ENCODE results near the gene HLTF. TPM values are rescaled to one million over a fixed set of nuclear protein-coding genes. Genes with fewer than 3 reads are reported as not detected.

Gene HLTF
- total and polyA plus RNA-seq, 2 of the 13 experiments (the other 11 are each of a cell fraction or from before 2014, with no cell fraction given) = 12.0 to 22.9 TPM

GRCh38 chr3:149085828-149086231 is 503 bp downstream of the HLTF start (continued):
- TF ChIP-seq BATF2 (CRISPR knock-in tag; IDR thresholded peaks at IDR 0.05) (0 out of 2 replicates have a peak, but pooled peaks have one; percentile 4), ZSCAN30 (CRISPR knock-in tag; IDR thresholded peaks at IDR 0.05) (no peak), GABPA (IDR thresholded peaks at IDR 0.05; ENCODE audit: low read depth, low read length) (no peak), GABPA (CRISPR knock-in tag; IDR thresholded peaks at IDR 0.05; ENCODE audit: low read depth) (no peak), ONECUT2 (CRISPR knock-in tag; IDR thresholded peaks at IDR 0.05) (no peak), HDAC1 (CRISPR knock-in tag; IDR thresholded peaks at IDR 0.05) (no peak), HOXA7 (CRISPR knock-in tag; IDR thresholded peaks at IDR 0.05) (0 out of 2 replicates have a peak, but pooled peaks have one; percentile 67), MEF2D (CRISPR knock-in tag; IDR thresholded peaks at IDR 0.05) (no peak), ZNF703 (CRISPR knock-in tag; IDR thresholded peaks at IDR 0.05; ENCODE audit: borderline replicate concordance) (no peak), ZBED4 (CRISPR knock-in tag; IDR thresholded peaks at IDR 0.05; ENCODE audit: borderline replicate concordance) (peak; percentile 30; the same call in 1 of the 2 replicates), NFATC3 (CRISPR knock-in tag; IDR thresholded peaks at IDR 0.05) (peak; percentile 43; the same call in 1 of the 2 replicates), ZFP36 (IDR thresholded peaks at IDR 0.05; ENCODE audit: borderline replicate concordance, low read depth, low read length, partially characterized antibody) (no peak), ZNF280B (CRISPR knock-in tag; IDR thresholded peaks at IDR 0.05; ENCODE audit: borderline replicate concordance) (peak; percentile 2; the same call in 1 of the 2 replicates), RCOR2 (CRISPR knock-in tag; IDR thresholded peaks at IDR 0.05) (0 out of 2 replicates have a peak, but pooled peaks have one; percentile 4), PHF8 (CRISPR knock-in tag; IDR thresholded peaks at IDR 0.05) (no peak), HDAC2 (CRISPR knock-in tag; IDR thresholded peaks at IDR 0.05) (no peak), BHLHE40 (IDR thresholded peaks at IDR 0.05; ENCODE audit: low read length) (no peak)
